Fibroblast of villous mesenchyme (primary cell): ENCODE measurements around the gene AMIGO3. TPM values are rescaled to one million over a fixed set of nuclear protein-coding genes. Genes with fewer than 3 reads are reported as not detected.
A peak's percentile ranks its signal among the peaks of the same experiment; 100 is the strongest.
"Not testable (repeated sequence)": the region's sequence is repeated elsewhere in the genome, so short reads cannot be mapped to it uniquely, and the experiment has no call there.

Experiments used
- DNase-seq: peaks from one replicate; pipeline ENCODE4 v3.0.0-alpha.2; 2010; ENCODE audit warnings: low read depth
- H3K4me3 ChIP-seq: 2 replicates; pipeline ENCODE4 v1.5.1; 2011; ENCODE audit warnings: low read depth, mild to moderate bottlenecking, low read length
- CTCF ChIP-seq: IDR thresholded peaks from 2 replicates; pipeline ENCODE4 v1.5.1; 2012; ENCODE audit warnings: low read depth, mild to moderate bottlenecking, low read length; ENCODE audit not compliant: insufficient read depth
- total RNA-seq: library from RNA; depleted of rRNA; stranded (reverse); fragments of >200 nt; gene quantifications from 2 replicates; pipeline ENCODE4 v1.2.3, GENCODE V29; 2012

The AMIGO3 gene
- total RNA-seq, 1 donor, result 0.43 TPM

- DNase-seq, result peak; percentile 66
- TF ChIP-seq CTCF, result peak; percentile 85
- H3K4me3 ChIP-seq, result no peak overlapping the region
Measured at GRCh38 chr3:49703443-49703927, 16.0 kb downstream of the AMIGO3 start.

GRCh38 chr3:49702672-49703071 lies 16.8 kb downstream of the AMIGO3 start:
- no peak for DNase-seq
- no peak for TF ChIP-seq CTCF
- no peak overlapping the region for H3K4me3 ChIP-seq

GRCh38 chr3:49701388-49702077 lies 18.0 kb downstream of the AMIGO3 start:
- peak; percentile 62 for TF ChIP-seq CTCF
- H3K4me3 ChIP-seq, result no peak overlapping the region
- DNase-seq, result no peak

- no peak for TF ChIP-seq CTCF
- DNase-seq, result no peak
- H3K4me3 ChIP-seq, result no peak overlapping the region
Measured at GRCh38 chr3:49700453-49701128, 18.9 kb downstream of the AMIGO3 start.

GRCh38 chr3:49700014-49700413 lies 19.5 kb downstream of the AMIGO3 start:
- H3K4me3 ChIP-seq, result no peak overlapping the region
- no peak for DNase-seq
- TF ChIP-seq CTCF, result no peak

- TF ChIP-seq CTCF, result no peak
- DNase-seq, result peak; percentile 31
Measured at GRCh38 chr3:49699281-49699979, 20.1 kb downstream of the AMIGO3 start.

GRCh38 chr3:49695350-49696015 lies 24.0 kb downstream of the AMIGO3 start:
- not testable (repeated sequence) for H3K4me3 ChIP-seq, DNase-seq

More at GRCh38 chr3:49699281-49699979, 20.1 kb downstream of the AMIGO3 start:
- no peak overlapping the region for H3K4me3 ChIP-seq

- not testable (repeated sequence) for H3K4me3 ChIP-seq, DNase-seq
Measured at GRCh38 chr3:49694409-49695070, 24.9 kb downstream of the AMIGO3 start.

GRCh38 chr3:49691481-49691880 lies 28.0 kb downstream of the AMIGO3 start:
- H3K4me3 ChIP-seq, DNase-seq: not testable (repeated sequence)

GRCh38 chr3:49690856-49691255 lies 28.6 kb downstream of the AMIGO3 start:
- H3K4me3 ChIP-seq, DNase-seq: not testable (repeated sequence)
